ENCODE results near the gene ACAN.

DNA sequence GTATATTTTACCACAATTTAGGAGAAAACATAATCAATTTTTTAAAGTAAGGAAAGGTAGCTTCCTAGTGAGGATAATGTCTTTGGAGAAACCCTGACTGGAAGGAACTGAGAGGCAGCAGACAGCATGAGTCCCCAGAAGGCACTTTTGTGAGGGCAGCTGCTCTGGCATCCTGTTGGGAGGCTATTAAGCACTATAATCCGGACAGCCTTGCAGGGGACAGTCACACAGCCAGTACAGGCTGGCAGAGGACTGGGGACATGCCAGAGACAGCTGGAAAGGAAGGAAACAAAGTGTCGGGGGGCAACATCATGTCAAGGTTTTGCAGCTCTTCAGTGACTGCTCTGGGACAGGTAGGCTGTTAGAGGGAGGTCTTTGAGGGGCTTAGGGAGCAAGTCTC is 15.7 kb downstream of the ACAN start:
- TF ChIP-seq PKNOX1 (IDR thresholded peaks at IDR 0.05) (no peak), REST (IDR thresholded peaks at IDR 0.05; ENCODE audit: borderline replicate concordance) (no peak), REST (CRISPR knock-in tag; IDR thresholded peaks at IDR 0.05; ENCODE audit: low read depth) (no peak), HNRNPH1 (optimal IDR thresholded peaks at IDR 0.05; ENCODE audit: low read depth, low read length) (no peak), ZNF274 (IDR thresholded peaks at IDR 0.05; ENCODE audit: borderline replicate concordance, low read depth, low read length) (no peak), ZZZ3 (IDR thresholded peaks at IDR 0.05) (no peak), PML (IDR thresholded peaks at IDR 0.05; ENCODE audit: low read length) (no peak), THRAP3 (IDR thresholded peaks at IDR 0.05; ENCODE audit: borderline replicate concordance) (no peak), ZNF77 (CRISPR knock-in tag; IDR thresholded peaks at IDR 0.05) (no peak), ZEB2 (IDR thresholded peaks at IDR 0.05) (no peak)
- TF ChIP-seq, protein P1, sequence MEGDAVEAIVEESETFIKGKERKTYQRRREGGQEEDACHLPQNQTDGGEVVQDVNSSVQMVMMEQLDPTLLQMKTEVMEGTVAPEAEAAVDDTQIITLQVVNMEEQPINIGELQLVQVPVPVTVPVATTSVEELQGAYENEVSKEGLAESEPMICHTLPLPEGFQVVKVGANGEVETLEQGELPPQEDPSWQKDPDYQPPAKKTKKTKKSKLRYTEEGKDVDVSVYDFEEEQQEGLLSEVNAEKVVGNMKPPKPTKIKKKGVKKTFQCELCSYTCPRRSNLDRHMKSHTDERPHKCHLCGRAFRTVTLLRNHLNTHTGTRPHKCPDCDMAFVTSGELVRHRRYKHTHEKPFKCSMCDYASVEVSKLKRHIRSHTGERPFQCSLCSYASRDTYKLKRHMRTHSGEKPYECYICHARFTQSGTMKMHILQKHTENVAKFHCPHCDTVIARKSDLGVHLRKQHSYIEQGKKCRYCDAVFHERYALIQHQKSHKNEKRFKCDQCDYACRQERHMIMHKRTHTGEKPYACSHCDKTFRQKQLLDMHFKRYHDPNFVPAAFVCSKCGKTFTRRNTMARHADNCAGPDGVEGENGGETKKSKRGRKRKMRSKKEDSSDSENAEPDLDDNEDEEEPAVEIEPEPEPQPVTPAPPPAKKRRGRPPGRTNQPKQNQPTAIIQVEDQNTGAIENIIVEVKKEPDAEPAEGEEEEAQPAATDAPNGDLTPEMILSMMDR (IDR thresholded peaks at IDR 0.05 in 2 of 3, conservative IDR thresholded peaks at IDR 0.05 in 1 of 3; ENCODE audit: insufficient read depth in 2 of 3, low read depth in 1 of 3, low read length in 3 of 3) = no peak

Measured in K562 (cell line).